ENCODE results near the gene COL4A2. TPM values are rescaled to one million over a fixed set of nuclear protein-coding genes. Genes with fewer than 3 reads are reported as not detected.

COL4A2 gene
- total and polyA plus RNA-seq, 12 donors, result 70.9 to 1,589 (median 171) TPM

DNA sequence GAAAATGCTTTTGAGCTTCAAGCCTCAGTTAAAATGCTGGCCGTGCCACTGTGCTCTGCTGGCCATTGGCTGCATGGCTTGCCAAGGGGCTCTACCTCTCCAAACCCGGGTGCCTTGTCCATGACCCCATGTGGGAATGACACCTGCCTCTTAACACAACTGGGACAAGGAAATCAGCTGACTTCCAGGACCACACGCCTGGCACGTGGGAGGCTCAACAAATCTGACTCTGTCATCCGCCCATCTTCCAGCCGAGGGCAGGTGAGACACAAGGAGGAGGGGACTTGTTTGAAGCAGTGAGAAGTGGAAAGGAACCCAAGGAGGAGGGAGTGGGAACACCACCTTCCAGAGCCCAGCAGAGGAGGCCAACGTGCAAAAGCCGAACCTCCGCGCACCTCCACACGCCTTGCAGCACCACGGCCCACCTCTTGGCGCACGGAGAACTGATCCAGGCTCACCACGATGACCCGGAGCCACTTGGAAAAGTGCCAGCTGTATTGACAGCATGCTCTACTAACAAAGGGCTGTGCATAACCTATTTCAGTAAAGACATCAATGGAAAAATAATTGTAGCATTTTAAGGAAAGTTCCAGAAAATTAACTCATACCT, 38.4 kb upstream of the COL4A2 start:
- Histone ChIP-seq H3K4me3 (no peak overlapping the region), H3K27me3 (no peaks in the 10 kb centered on the region), H3K4me1 (replicated peaks in 1 of 2) (peaks cover 0 to 3% of the 10 kb centered on the region in 2 donors), H3K27ac (no peak overlapping the region), H3K36me3 (replicated peaks in 1 of 2) (no peaks in the 10 kb centered on the region), H3K9me3 (replicated peaks in 1 of 3) (no peaks in the 10 kb centered on the region)
- intact Hi-C loops (cut with DNase I), result no loop called here
- TF ChIP-seq POLR2A (IDR thresholded peaks at IDR 0.05), result no peak
- TF ChIP-seq, protein P1, sequence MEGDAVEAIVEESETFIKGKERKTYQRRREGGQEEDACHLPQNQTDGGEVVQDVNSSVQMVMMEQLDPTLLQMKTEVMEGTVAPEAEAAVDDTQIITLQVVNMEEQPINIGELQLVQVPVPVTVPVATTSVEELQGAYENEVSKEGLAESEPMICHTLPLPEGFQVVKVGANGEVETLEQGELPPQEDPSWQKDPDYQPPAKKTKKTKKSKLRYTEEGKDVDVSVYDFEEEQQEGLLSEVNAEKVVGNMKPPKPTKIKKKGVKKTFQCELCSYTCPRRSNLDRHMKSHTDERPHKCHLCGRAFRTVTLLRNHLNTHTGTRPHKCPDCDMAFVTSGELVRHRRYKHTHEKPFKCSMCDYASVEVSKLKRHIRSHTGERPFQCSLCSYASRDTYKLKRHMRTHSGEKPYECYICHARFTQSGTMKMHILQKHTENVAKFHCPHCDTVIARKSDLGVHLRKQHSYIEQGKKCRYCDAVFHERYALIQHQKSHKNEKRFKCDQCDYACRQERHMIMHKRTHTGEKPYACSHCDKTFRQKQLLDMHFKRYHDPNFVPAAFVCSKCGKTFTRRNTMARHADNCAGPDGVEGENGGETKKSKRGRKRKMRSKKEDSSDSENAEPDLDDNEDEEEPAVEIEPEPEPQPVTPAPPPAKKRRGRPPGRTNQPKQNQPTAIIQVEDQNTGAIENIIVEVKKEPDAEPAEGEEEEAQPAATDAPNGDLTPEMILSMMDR (IDR thresholded peaks at IDR 0.05), result no peak
- 84 to 90% (median 87%) methylated on average over 16 of the region's 16 CpGs for WGBS, 4 donors
- peak in 1 of 7 donors; percentile 52 for DNase-seq

DNA sequence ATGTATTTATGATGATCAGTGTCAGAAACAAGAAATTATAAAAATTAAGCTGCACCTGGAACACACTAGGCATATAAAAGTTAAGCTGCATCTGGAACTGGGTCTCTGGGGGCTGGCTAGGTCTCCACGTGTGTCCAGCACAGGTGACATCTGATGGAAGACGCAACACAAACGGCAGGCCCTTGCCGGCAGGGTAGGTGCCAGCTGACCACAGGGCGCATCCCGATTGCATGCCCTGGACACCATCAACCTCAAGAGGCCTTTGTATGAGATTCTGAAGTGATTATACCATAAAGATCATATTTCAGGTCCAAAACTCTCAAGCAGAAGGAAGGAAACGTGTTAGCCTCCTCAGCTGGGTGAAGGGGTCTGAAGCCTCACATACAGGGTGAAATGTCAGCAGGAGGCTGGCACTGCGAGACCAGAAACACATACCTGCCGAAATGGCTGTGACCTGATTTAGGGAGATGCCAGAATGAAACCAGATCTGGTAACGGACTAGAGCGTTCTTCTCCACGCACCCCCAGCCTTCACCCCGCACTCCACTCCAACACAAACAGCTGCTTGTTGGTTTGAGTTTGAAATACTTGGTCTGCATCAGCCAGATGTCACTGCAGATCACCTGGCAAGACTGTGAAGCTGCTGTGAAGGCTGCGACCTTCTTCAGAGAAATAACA, 37.4 kb upstream of the COL4A2 start:
- Histone ChIP-seq H3K4me3 (no peak overlapping the region), H3K9me3 (replicated peaks in 1 of 3) (no peaks in the 10 kb centered on the region), H3K27me3 (no peaks in the 10 kb centered on the region), H3K36me3 (replicated peaks in 1 of 2) (no peaks in the 10 kb centered on the region), H3K27ac (peak overlapping the region in 1 of 5 donors; percentile 14), H3K4me1 (replicated peaks in 1 of 2) (no peaks in the 10 kb centered on the region)
- intact Hi-C loops (cut with DNase I), result no loop called here
- peak in 1 of 7 donors; percentile 24 for DNase-seq
- TF ChIP-seq, protein P1 (IDR thresholded peaks at IDR 0.05), result no peak
- no peak for TF ChIP-seq POLR2A (IDR thresholded peaks at IDR 0.05)
- 84 to 87% (median 86%) methylated on average over 14 of the region's 14 CpGs for WGBS, 4 donors

DNA sequence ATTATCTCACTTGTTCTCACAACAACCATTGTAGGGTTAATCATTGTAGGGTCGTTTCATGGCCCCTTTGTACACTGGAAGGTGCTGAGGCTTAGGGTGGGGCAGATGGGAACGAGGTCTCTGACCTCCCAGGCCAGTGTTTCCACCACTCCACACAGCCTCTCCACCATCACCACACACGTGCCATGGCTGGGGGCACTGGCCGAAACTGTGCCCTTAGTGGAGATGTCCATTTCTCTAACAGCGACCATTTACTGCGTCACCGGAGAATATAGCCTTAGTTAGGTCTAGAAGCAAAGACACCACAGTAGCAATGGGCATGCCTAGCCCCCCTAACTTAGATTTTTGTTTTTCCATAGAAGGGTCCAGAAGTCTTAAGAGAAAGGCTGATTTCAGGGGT, 36.6 kb upstream of the COL4A2 start:
- TF ChIP-seq, protein P1 (IDR thresholded peaks at IDR 0.05), result no peak
- no peak for TF ChIP-seq POLR2A (IDR thresholded peaks at IDR 0.05)
- Histone ChIP-seq H3K4me1 (replicated peaks in 1 of 2) (no peaks in the 10 kb centered on the region), H3K36me3 (replicated peaks in 1 of 2) (no peaks in the 10 kb centered on the region), H3K27me3 (no peaks in the 10 kb centered on the region), H3K27ac (no peak overlapping the region), H3K4me3 (no peak overlapping the region), H3K9me3 (replicated peaks in 1 of 3) (no peaks in the 10 kb centered on the region)
- intact Hi-C loops (cut with DNase I), result no loop called here
- WGBS, 4 donors, result 80 to 89% (median 86%) methylated on average over 7 of the region's 7 CpGs
- no peak for DNase-seq

DNA sequence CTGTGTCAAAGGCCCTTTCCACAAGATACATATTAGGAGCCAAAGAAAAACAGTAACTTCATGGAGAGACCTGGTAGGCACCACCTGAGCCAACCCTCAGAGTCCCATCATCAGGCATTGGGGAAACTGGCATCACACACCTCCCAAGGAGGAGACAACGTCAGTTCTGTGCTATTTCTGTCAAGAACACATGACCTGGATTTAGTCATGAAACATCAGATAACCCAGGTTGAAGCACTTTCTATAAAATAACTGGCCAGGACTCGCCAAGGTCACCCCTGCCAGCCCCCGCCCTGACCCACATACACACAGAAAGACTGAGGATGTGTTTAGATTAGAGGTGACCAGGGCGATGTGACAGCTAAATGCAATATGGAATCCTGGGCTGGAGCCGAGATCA, 35.8 kb upstream of the COL4A2 start:
- H3K9me3 ChIP-seq (replicated peaks in 1 of 3), result no peaks in the 10 kb centered on the region
- H3K36me3 ChIP-seq (replicated peaks in 1 of 2), result no peaks in the 10 kb centered on the region
- H3K27ac ChIP-seq, result no peak overlapping the region
- H3K27me3 ChIP-seq, result no peaks in the 10 kb centered on the region
- 53 to 67% (median 57%) methylated on average over 5 of the region's 5 CpGs for WGBS, 4 donors
- H3K4me3 ChIP-seq, result no peak overlapping the region
- DNase-seq, result peak in 1 of 7 donors; percentile 47
- TF ChIP-seq, protein P1 (IDR thresholded peaks at IDR 0.05), result no peak
- no peak for TF ChIP-seq POLR2A (IDR thresholded peaks at IDR 0.05)
- H3K4me1 ChIP-seq (replicated peaks in 1 of 2), result no peaks in the 10 kb centered on the region
- intact Hi-C loops (cut with DNase I), result no loop called here
